ENCODE measurements around the gene DNAAF6. TPM values are rescaled to one million over a fixed set of nuclear protein-coding genes. Genes with fewer than 3 reads are reported as not detected.
"Not testable (repeated sequence)": the region's sequence is repeated elsewhere in the genome, so short reads cannot be mapped to it uniquely, and the experiment has no call there.

The DNAAF6 gene
- total RNA-seq = not detected

- H3K27me3 Mint-ChIP-seq (ENCODE audit: low read depth) = no peaks in the 10 kb centered on the region
- H3K36me3 Mint-ChIP-seq (ENCODE audit: insufficient read depth) = no peaks in the 10 kb centered on the region
- H3K9me3 Mint-ChIP-seq = no peaks in the 10 kb centered on the region
- peaks cover 6% of the 10 kb centered on the region for H3K4me1 Mint-ChIP-seq (ENCODE audit: low read depth)
- ATAC-seq (peak; percentile 93 to 94), DNase-seq (peak; percentile 58)
- peak within 1 kb of the TSS; percentile 87 for H3K4me3 Mint-ChIP-seq
These were observed at the start of gene DNAAF6, which contains the start of gene NUP62CL for GRCh38 chrX:107205770-107206696. Gene DNAAF6, plus strand, starts transcription at chrX:107206611. Its CDS starts 6,265 bp downstream, at chrX:107212876. Gene NUP62CL, minus strand, starts transcription at chrX:107206433. Its CDS starts 31,287 bp downstream, at chrX:107175146.

DNA sequence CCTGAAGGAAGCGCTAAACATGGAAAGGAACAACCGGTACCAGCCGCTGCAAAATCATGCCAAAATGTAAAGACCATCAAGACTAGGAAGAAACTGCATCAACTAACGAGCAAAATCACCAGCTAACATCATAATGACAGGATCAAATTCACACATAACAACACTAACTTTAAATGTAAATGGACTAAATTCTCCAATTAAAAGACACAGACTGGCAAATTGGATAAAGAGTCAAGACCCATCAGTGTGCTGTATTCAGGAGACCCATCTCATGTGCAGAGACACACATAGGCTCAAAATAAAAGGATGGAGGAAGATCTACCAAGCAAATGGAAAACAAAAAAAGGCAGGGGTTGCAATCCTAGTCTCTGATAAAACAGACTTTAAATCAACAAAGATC lies 48.8 kb upstream of the DNAAF6 start:
- H3K36me3 Mint-ChIP-seq (ENCODE audit: insufficient read depth); H3K9me3 Mint-ChIP-seq; ATAC-seq; H3K27me3 Mint-ChIP-seq (ENCODE audit: low read depth); DNase-seq; H3K4me1 Mint-ChIP-seq (ENCODE audit: low read depth); H3K4me3 Mint-ChIP-seq: not testable (repeated sequence)

GRCh38 chrX:107167163-107167921 lies 39.1 kb upstream of the DNAAF6 start:
- no peaks in the 10 kb centered on the region for H3K4me1 Mint-ChIP-seq (ENCODE audit: low read depth)
- DNase-seq (no peak), ATAC-seq (no peak)
- no peak overlapping the region for H3K4me3 Mint-ChIP-seq
- H3K9me3 Mint-ChIP-seq = no peaks in the 10 kb centered on the region
- no peaks in the 10 kb centered on the region for H3K36me3 Mint-ChIP-seq (ENCODE audit: insufficient read depth)
- H3K27me3 Mint-ChIP-seq (ENCODE audit: low read depth) = no peaks in the 10 kb centered on the region

DNA sequence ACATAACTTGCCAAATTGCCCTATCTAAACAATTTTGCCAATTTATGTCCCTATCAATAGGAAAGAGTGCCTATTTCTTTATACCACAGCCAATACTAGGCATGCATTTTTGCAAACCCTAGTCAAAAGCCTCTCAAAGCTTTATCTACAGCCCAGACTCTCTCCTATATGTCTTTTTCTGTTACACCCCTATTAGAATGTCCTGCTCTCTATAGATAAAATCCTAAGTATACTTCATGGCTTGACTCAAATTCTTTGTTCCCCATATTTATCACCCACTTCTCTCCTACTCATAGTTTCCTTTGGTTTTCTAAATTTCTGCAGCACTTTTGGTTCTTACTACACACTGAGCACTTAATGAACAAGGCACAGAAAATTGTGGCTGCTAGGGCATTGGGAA lies 38.2 kb upstream of the DNAAF6 start:
- Mint-ChIP-seq H3K4me1 (ENCODE audit: low read depth) (no peaks in the 10 kb centered on the region), H3K36me3 (ENCODE audit: insufficient read depth) (no peaks in the 10 kb centered on the region), H3K4me3 (no peak overlapping the region), H3K27me3 (ENCODE audit: low read depth) (no peaks in the 10 kb centered on the region), H3K9me3 (no peaks in the 10 kb centered on the region)
- no peak for DNase-seq
- ATAC-seq = no peak

DNA sequence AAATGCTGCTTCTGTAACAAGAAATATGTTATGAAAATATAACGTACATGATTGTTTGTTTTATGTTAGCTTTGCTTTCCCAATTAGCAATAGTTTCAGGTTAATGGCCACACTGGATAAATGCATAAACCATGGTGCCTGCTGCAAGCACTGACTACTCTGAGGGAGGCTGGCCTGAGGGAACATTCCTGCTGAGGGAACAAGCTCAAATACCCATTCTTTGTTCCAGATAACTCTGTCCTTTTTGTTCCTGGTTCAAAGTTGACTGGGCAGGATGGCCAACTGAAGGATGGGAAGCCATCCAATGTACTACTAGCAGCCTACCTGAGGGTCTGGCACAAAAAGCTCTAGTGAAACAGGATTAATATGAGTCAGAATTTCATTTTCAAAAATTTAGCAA lies 37.7 kb upstream of the DNAAF6 start:
- Mint-ChIP-seq H3K36me3 (ENCODE audit: insufficient read depth) (no peaks in the 10 kb centered on the region), H3K9me3 (no peaks in the 10 kb centered on the region), H3K4me1 (ENCODE audit: low read depth) (no peaks in the 10 kb centered on the region), H3K27me3 (ENCODE audit: low read depth) (no peaks in the 10 kb centered on the region), H3K4me3 (no peak overlapping the region)
- DNase-seq (no peak), ATAC-seq (no peak)

GRCh38 chrX:107171369-107172102 lies 34.9 kb upstream of the DNAAF6 start:
- no peaks in the 10 kb centered on the region for H3K36me3 Mint-ChIP-seq (ENCODE audit: insufficient read depth)

DNA sequence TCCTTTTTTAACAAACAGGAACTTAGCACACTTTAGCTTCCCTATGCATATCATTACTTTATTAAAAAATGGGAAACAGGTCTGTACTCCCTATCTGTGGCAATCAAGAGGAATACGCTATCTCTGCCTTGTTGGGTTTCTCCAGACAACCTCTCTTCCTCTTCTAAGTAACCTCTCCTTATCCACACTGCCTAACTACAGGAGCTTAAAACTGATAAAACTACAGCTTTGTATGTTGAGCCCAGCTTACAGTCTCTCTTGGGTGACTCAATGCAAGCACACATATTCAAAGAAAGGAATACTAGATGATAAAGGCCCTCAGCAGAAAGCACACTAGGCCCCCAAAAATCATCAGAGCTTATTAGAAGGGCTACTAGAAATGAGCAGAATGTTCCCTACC lies 9.1 kb upstream of the DNAAF6 start:
- no peaks in the 10 kb centered on the region for H3K36me3 Mint-ChIP-seq (ENCODE audit: insufficient read depth)
- H3K27me3 Mint-ChIP-seq (ENCODE audit: low read depth) = no peaks in the 10 kb centered on the region
- DNase-seq = no peak
- no peak for ATAC-seq
- H3K4me3 Mint-ChIP-seq = no peak overlapping the region
- H3K4me1 Mint-ChIP-seq (ENCODE audit: low read depth) = no peaks in the 10 kb centered on the region
- no peaks in the 10 kb centered on the region for H3K9me3 Mint-ChIP-seq

More at GRCh38 chrX:107171369-107172102, 34.9 kb upstream of the DNAAF6 start:
- ATAC-seq (no peak), DNase-seq (no peak)
- Mint-ChIP-seq H3K4me3 (no peak overlapping the region), H3K9me3 (no peaks in the 10 kb centered on the region), H3K4me1 (ENCODE audit: low read depth) (no peaks in the 10 kb centered on the region), H3K27me3 (ENCODE audit: low read depth) (no peaks in the 10 kb centered on the region)

- H3K36me3 Mint-ChIP-seq (ENCODE audit: insufficient read depth); ATAC-seq; H3K4me3 Mint-ChIP-seq; H3K27me3 Mint-ChIP-seq (ENCODE audit: low read depth); DNase-seq; H3K4me1 Mint-ChIP-seq (ENCODE audit: low read depth); H3K9me3 Mint-ChIP-seq: not testable (repeated sequence)
These were observed 8.3 kb upstream of the DNAAF6 start for GRCh38 chrX:107198074-107198473.

GRCh38 chrX:107199491-107199890 lies 6.9 kb upstream of the DNAAF6 start:
- H3K4me1 Mint-ChIP-seq (ENCODE audit: low read depth) = no peaks in the 10 kb centered on the region
- no peaks in the 10 kb centered on the region for H3K9me3 Mint-ChIP-seq

GRCh38 chrX:107204068-107204605 lies 2.3 kb upstream of the DNAAF6 start:
- H3K4me3 Mint-ChIP-seq = no peak overlapping the region
- H3K9me3 Mint-ChIP-seq = no peaks in the 10 kb centered on the region
- H3K4me1 Mint-ChIP-seq (ENCODE audit: low read depth) = peaks cover 6% of the 10 kb centered on the region
- no peaks in the 10 kb centered on the region for H3K36me3 Mint-ChIP-seq (ENCODE audit: insufficient read depth)
- ATAC-seq (no peak), DNase-seq (no peak)
- no peaks in the 10 kb centered on the region for H3K27me3 Mint-ChIP-seq (ENCODE audit: low read depth)

More at GRCh38 chrX:107199491-107199890, 6.9 kb upstream of the DNAAF6 start:
- DNase-seq (no peak), ATAC-seq (no peak)
- Mint-ChIP-seq H3K27me3 (ENCODE audit: low read depth) (no peaks in the 10 kb centered on the region), H3K4me3 (no peak overlapping the region), H3K36me3 (ENCODE audit: insufficient read depth) (no peaks in the 10 kb centered on the region)

DNA sequence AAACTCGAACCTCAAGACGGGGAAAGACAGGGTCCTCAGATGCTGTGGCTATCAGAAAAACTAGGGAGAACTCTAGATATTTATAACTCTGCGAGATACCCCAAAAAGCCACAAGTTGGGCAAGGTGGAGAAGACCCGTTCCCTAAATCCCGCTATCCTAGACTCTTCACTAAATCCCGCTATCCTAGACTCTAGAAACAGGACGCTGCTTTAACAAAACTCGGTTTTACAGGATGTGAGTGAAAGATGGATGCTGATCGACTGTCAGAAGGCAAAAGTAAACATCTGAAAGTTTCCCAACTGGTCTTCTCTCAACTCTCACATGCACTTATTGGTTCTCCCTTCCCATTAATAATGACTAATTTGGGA lies 270 bp downstream of the DNAAF6 start:
- DNase-seq = no peak
- Mint-ChIP-seq H3K4me1 (ENCODE audit: low read depth) (peaks cover 6% of the 10 kb centered on the region), H3K27me3 (ENCODE audit: low read depth) (no peaks in the 10 kb centered on the region)

GRCh38 chrX:107207089-107207488 lies 678 bp downstream of the DNAAF6 start:
- Mint-ChIP-seq H3K9me3 (no peaks in the 10 kb centered on the region), H3K4me1 (ENCODE audit: low read depth) (peaks cover 6% of the 10 kb centered on the region), H3K4me3 (no peak overlapping the region), H3K27me3 (ENCODE audit: low read depth) (no peaks in the 10 kb centered on the region), H3K36me3 (ENCODE audit: insufficient read depth) (no peaks in the 10 kb centered on the region)
- no peak for ATAC-seq
- DNase-seq = no peak

More for the DNA sequence above, 270 bp downstream of the DNAAF6 start:
- Mint-ChIP-seq H3K4me3 (peak overlapping the region; percentile 87), H3K9me3 (no peaks in the 10 kb centered on the region), H3K36me3 (ENCODE audit: insufficient read depth) (no peaks in the 10 kb centered on the region)
- ATAC-seq = no peak

DNA sequence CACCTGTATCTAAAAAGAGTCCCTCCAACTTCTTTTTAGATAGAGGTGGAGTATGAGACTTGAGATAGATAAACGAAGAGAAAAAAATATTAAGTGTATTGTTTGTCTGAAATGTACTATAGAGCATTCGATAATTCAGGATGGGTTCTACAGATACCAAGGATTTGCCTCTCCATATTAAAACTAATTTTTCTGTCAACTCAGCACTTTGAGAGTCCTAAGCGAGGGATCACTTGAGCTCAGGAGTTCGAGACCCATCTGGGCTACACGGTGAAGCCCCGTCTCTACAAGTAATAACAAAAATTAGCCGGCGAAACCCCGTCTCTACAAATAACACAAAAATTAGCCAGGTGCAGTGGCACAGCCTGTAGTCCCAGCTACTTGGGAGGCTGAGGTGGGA lies 1.5 kb downstream of the DNAAF6 start:
- H3K9me3 Mint-ChIP-seq = no peaks in the 10 kb centered on the region
- H3K4me1 Mint-ChIP-seq (ENCODE audit: low read depth) = peaks cover 6% of the 10 kb centered on the region
- no peak overlapping the region for H3K4me3 Mint-ChIP-seq
- DNase-seq = no peak
- H3K36me3 Mint-ChIP-seq (ENCODE audit: insufficient read depth) = no peaks in the 10 kb centered on the region
- no peak for ATAC-seq
- H3K27me3 Mint-ChIP-seq (ENCODE audit: low read depth) = no peaks in the 10 kb centered on the region

DNA sequence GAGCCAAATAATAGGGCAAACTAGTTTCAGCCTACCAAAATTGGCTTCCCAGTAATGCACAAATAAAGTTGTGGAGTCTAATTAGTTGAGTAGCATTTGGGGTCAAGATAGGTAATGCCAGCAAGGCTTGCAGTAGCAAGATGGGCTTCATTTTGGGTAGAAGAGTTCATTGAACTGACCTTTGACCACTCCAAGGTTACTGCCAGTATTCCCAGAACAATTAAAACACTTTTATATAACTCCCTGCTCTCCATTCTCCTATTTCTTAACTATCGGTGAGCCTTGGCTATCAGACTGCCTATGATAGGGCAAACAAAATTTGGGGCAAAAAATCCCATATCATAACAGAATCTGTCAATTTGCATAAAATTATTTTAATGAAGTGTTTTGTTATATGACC lies 7.1 kb downstream of the DNAAF6 start:
- Mint-ChIP-seq H3K4me1 (ENCODE audit: low read depth) (no peaks in the 10 kb centered on the region), H3K27me3 (ENCODE audit: low read depth) (peaks cover 5% of the 10 kb centered on the region), H3K9me3 (no peaks in the 10 kb centered on the region), H3K36me3 (ENCODE audit: insufficient read depth) (no peaks in the 10 kb centered on the region), H3K4me3 (no peak overlapping the region)
- ATAC-seq = no peak
- DNase-seq = no peak

All from activated T-cell treated with anti-CD3 and anti-CD28 coated beads, Interleukin-2, amount 50 U/mL, for 4 hours (primary cell).